Upper lobe of left lung (tissue), 6 donors: ENCODE data around the gene DEK. TPM values are rescaled to one million over a fixed set of nuclear protein-coding genes. Genes with fewer than 3 reads are reported as not detected.

Experiments used
- ATAC-seq, 2 donors: fragments of 200-7000 bp; cut with Tn5 transposase; one replicate each; pipeline ENCODE4 v1.9.1; 2022; ENCODE audit warnings: mild to moderate bottlenecking in 2 of 2, moderate library complexity in 2 of 2; ENCODE audit not compliant: low FRiP score in 2 of 2
- DNase-seq, 2 donors: peaks; one replicate each; pipeline ENCODE4 v3.0.0-alpha.2; 2019 to 2020
- H3K27ac ChIP-seq, 4 donors: fragments of 200-600 bp; sonication (generic); one replicate each; pipeline ENCODE4 v1.5.1; 2016 to 2019
- H3K27me3 ChIP-seq, 4 donors: fragments of 200-600 bp; sonication (generic); one replicate each; pipeline ENCODE4 v1.5.1; 2017 to 2019
- H3K36me3 ChIP-seq, 4 donors: fragments of 200-600 bp; sonication (generic); one replicate each; pipeline ENCODE4 v1.5.1; 2016 to 2019
- H3K4me1 ChIP-seq, 4 donors: fragments of 200-600 bp; sonication (generic); one replicate each; pipeline ENCODE4 v1.5.1; 2018 to 2019
- H3K4me3 ChIP-seq, 4 donors: fragments of 200-600 bp; sonication (generic); one replicate each; pipeline ENCODE4 v1.5.1; 2017 to 2019; ENCODE audit warnings: mild to moderate bottlenecking in 2 of 4, moderate library complexity in 1 of 4
- H3K9me3 ChIP-seq, 4 donors: fragments of 200-600 bp; sonication (generic); one replicate each; pipeline ENCODE4 v1.5.1; 2018 to 2019
- EP300 ChIP-seq, 4 donors: sonication (generic); formaldehyde crosslinking; IDR thresholded peaks; one replicate each; pipeline ENCODE4 v1.5.1; 2017; ENCODE audit warnings: antibody characterized with exemption in 4 of 4, control low read depth in 2 of 4
- POLR2A ChIP-seq, 4 donors: fragments of 450-650 bp; IDR thresholded peaks; one replicate each; pipeline ENCODE4 v1.5.1; 2016 to 2017; ENCODE audit warnings: antibody characterized with exemption in 4 of 4, mild to moderate bottlenecking in 2 of 4
- POLR2AphosphoS5 ChIP-seq, 2 donors: sonication (generic); formaldehyde crosslinking; IDR thresholded peaks; one replicate each; pipeline ENCODE4 v1.5.1; 2017; ENCODE audit warnings: antibody characterized with exemption in 2 of 2
- WGBS, 2 donors: methylation state at CpG; one replicate each; pipeline ENCODE4 v1.1.5; 2017 to 2018; 5-methylcytosine and 5-hydroxymethylcytosine counted together
- total RNA-seq, 6 donors: library from RNA; depleted of rRNA in 4 of 6; stranded (reverse); fragments of >200 nt in 4 of 6; gene quantifications; one replicate each; pipeline versions ENCODE4 v1.1.0 to v1.2.1, GENCODE V29; 2016 to 2021
- TF ChIP-seq, protein P1 (sequence below), 6 experiments: fragments of 450-650 bp in 4 of 6; fragments of 200-600 bp in 2 of 6; sonication (generic) in 2 of 6; IDR thresholded peaks; one replicate each; pipeline ENCODE4 v1.5.1; 2016 to 2019; ENCODE audit warnings: antibody characterized with exemption in 6 of 6
- donor health status: DM: no; HTN: no; CAD: no; lungs with moderate emphysema.
- donor health status: DM: no; HTN: yes; CAD: no; lungs with severe emphysema.

Gene DEK
- total RNA-seq, 6 donors from 2014 or later, result 61.5 to 170 (median 92.4) TPM

DNA sequence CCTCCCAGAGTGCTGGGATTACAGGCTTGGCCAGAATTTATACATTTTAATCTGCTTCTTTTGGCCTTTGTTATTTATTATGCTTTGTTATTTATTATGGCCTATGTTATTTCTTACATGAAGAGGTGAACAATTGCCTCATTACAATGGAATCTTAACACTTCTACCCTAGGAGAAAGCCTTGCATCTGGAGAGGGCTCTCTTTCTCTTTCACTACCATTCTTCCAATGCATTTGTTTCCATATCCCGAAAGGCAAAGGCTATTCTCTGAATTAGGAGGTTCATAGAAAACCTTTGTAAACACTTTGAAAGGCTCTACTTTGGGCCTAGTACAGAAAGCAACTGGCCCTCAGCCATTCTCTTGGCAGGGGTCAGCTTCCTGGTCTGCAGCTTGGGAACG is 19.9 kb upstream of the DEK start:
- TF ChIP-seq EP300 (IDR thresholded peaks at IDR 0.05) (no peak), POLR2A (IDR thresholded peaks at IDR 0.05) (no peak), POLR2AphosphoS5 (IDR thresholded peaks at IDR 0.05) (no peak)
- TF ChIP-seq, protein P1, sequence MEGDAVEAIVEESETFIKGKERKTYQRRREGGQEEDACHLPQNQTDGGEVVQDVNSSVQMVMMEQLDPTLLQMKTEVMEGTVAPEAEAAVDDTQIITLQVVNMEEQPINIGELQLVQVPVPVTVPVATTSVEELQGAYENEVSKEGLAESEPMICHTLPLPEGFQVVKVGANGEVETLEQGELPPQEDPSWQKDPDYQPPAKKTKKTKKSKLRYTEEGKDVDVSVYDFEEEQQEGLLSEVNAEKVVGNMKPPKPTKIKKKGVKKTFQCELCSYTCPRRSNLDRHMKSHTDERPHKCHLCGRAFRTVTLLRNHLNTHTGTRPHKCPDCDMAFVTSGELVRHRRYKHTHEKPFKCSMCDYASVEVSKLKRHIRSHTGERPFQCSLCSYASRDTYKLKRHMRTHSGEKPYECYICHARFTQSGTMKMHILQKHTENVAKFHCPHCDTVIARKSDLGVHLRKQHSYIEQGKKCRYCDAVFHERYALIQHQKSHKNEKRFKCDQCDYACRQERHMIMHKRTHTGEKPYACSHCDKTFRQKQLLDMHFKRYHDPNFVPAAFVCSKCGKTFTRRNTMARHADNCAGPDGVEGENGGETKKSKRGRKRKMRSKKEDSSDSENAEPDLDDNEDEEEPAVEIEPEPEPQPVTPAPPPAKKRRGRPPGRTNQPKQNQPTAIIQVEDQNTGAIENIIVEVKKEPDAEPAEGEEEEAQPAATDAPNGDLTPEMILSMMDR (IDR thresholded peaks at IDR 0.05), result no peak

DNA sequence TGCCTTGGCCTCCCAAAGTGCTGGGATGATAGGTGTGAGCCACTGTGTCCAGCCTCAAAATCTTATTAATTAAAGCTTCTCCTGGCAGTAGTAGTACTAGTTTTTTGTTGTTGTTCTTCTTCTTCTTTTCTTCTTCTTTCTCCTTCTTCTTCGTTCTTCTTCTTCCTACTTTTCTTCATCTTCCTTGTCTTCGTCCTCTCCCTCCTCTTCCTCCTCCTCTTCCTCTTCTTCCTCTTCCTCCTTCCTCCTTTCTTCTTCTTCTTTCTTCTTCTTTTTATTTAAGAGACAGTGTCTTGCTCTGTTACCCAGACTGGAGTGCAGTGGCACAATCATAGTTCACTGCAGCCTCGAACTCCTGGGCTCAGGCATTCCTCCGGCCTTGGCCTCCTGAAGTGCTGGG is 17.2 kb upstream of the DEK start:
- H3K36me3 ChIP-seq, result no peaks in the 10 kb centered on the region
- H3K4me3 ChIP-seq, result no peak overlapping the region
- TF ChIP-seq POLR2A (IDR thresholded peaks at IDR 0.05) (no peak), POLR2AphosphoS5 (IDR thresholded peaks at IDR 0.05) (no peak), EP300 (IDR thresholded peaks at IDR 0.05) (no peak)
- TF ChIP-seq, protein P1 (IDR thresholded peaks at IDR 0.05), result no peak
- H3K27ac ChIP-seq, result no peak overlapping the region
- H3K4me1 ChIP-seq, result peaks cover 6 to 12% (median 9%) of the 10 kb centered on the region in 4 donors
- WGBS, 2 donors, result 80 to 83% methylated on average over 3 to 4 of the region's 4 CpGs
- H3K9me3 ChIP-seq, result no peaks in the 10 kb centered on the region
- ATAC-seq (no peak), DNase-seq (no peak)
- H3K27me3 ChIP-seq, result peaks cover 0 to 17% (median 10%) of the 10 kb centered on the region in 4 donors

More for the DNA sequence above, 19.9 kb upstream of the DEK start:
- DNase-seq (no peak), ATAC-seq (no peak)
- Histone ChIP-seq H3K27ac (no peak overlapping the region), H3K9me3 (no peaks in the 10 kb centered on the region), H3K36me3 (no peaks in the 10 kb centered on the region), H3K4me3 (no peak overlapping the region), H3K27me3 (no peaks in the 10 kb centered on the region), H3K4me1 (no peaks in the 10 kb centered on the region)
- WGBS, 2 donors, result 78 to 85% methylated on average over 2 of the region's 2 CpGs

DNA sequence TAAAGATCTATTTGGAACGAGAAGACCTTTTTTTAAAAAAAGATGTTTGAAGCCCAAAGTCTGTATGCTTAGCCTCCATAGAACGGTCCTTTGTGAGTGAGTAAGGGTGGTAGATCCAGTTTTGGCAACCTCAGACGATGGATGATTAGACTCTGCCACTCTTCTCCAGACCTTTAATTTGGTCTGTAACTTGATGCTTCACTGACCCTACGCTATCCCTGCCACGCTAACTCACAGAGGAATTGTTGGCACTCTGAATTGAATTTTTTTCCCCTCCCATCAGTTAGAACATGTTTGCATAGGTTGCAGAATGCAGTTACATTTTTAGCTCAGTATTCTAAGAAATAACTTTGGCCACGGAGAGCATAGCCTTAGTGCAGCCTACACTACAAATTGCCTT is 15.8 kb upstream of the DEK start:
- 50 to 53% methylated on average over 6 of the region's 6 CpGs for WGBS, 2 donors
- DNase-seq, result no peak
- H3K27me3 ChIP-seq, result peaks cover 0 to 18% (median 10%) of the 10 kb centered on the region in 4 donors
- no peaks in the 10 kb centered on the region for H3K9me3 ChIP-seq
- H3K4me1 ChIP-seq, result peaks cover 6 to 12% (median 9%) of the 10 kb centered on the region in 4 donors
- no peak overlapping the region for H3K4me3 ChIP-seq
- TF ChIP-seq POLR2A (IDR thresholded peaks at IDR 0.05), result no peak
- no peaks in the 10 kb centered on the region for H3K36me3 ChIP-seq
- H3K27ac ChIP-seq, result no peak overlapping the region
- no peak for ATAC-seq

DNA sequence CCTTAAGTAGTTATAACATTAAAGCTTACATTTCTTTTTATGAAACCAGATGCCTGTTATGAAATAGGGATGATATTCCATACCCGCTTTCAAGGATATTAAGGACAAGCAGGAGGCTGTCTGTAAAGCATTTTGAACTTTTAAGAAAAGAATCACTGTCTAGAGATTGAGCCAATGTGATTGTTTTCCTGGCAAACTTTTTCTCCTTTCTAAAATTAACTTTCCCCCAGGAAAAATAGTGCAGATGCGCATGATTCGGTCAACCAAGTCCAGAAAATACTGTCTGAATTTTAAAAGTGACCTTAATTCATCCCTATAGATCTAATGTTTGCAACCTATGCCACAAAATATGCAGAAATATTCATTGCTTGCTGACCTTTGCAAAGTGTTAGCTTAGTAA is 15.1 kb upstream of the DEK start:
- H3K4me1 ChIP-seq, result peaks cover 6 to 12% (median 9%) of the 10 kb centered on the region in 4 donors
- DNase-seq (no peak), ATAC-seq (no peak)
- no peaks in the 10 kb centered on the region for H3K36me3 ChIP-seq
- H3K27ac ChIP-seq, result no peak overlapping the region
- 87 to 92% methylated on average over 3 of the region's 3 CpGs for WGBS, 2 donors
- peaks cover 0 to 18% (median 10%) of the 10 kb centered on the region in 4 donors for H3K27me3 ChIP-seq
- no peak for TF ChIP-seq EP300 (IDR thresholded peaks at IDR 0.05)
- TF ChIP-seq POLR2A (IDR thresholded peaks at IDR 0.05), result no peak
- TF ChIP-seq POLR2AphosphoS5 (IDR thresholded peaks at IDR 0.05), result no peak
- TF ChIP-seq, protein P1 (IDR thresholded peaks at IDR 0.05), result no peak
- no peak overlapping the region for H3K4me3 ChIP-seq
- H3K9me3 ChIP-seq, result no peaks in the 10 kb centered on the region

DNA sequence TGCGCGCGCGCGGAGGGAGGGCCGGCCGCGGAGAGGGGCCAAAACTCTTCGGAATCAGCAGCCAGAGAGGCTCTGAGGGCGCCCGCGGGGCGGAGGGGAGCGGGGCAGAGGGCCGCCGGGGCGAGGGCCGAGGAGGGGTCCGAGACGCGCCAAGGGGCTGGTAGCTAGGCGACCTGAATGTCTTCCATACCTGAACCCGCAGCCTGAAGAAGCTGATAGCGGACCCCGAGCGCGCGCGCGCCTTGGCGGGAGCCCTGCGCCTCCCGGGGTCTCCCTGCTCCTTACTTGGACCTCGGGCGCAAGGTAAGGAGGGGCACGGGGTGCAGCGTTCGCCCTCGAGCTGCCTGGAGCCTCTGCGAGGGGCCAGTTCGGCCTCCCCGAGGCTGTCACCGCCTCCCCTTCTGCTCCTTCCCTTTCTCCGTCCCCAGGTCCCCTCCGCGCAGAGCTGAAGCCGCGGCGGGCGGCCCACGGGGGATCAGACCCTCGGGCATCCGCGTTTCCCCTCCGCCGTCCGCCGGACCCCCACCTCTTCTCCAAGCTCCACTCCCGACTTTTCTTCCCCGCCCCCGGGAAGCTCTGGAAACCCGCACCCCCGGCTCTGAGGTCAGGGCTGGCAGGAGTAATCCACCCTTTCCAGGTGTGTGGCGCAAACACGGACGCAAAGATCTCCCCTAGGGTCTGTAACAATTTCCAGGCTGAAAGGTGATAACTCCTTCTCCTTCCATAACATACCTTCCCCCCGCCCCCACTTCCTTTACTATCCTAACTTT is 13.1 kb upstream of the DEK start:
- ATAC-seq, result no peak
- DNase-seq, result peak in 1 of 2 donors; percentile 86
- Histone ChIP-seq H3K27me3 (peaks cover 0 to 18% (median 10%) of the 10 kb centered on the region in 4 donors), H3K36me3 (no peaks in the 10 kb centered on the region), H3K4me3 (peak overlapping the region in 3 of 4 donors; percentile 27 to 49 (median 35)), H3K9me3 (no peaks in the 10 kb centered on the region), H3K27ac (no peak overlapping the region), H3K4me1 (peaks cover 6 to 12% (median 9%) of the 10 kb centered on the region in 4 donors)
- TF ChIP-seq POLR2A (IDR thresholded peaks at IDR 0.05), result no peak
- no peak for TF ChIP-seq EP300 (IDR thresholded peaks at IDR 0.05)
- TF ChIP-seq, protein P1 (IDR thresholded peaks at IDR 0.05), result no peak
- no peak for TF ChIP-seq POLR2AphosphoS5 (IDR thresholded peaks at IDR 0.05)
- whole genome bisulfite sequencing, 2 donors, result 6 to 7% methylated on average over 27 to 41 of the region's 67 CpGs
